Measurements from ENCODE around the gene ADGRL3.

DNA sequence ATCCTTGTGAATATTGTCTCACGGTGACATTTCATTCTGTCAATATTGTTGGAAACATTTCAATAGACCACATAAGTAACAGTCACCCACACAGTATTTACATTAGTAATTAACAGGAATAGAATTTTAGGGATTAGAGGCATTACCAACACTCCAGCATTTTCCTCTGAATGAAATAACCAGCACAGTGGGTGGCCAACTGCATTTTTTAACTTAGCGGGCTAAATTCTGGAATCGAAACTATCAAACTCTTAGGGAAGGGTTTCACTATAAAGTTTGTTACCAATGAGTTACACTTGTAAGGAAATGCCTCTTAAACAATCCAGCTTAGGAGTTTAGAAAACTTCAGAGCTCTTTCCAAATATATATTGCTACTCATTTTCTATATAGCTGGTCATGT, 403.0 kb downstream of the ADGRL3 start:
- TF ChIP-seq EP300 (IDR thresholded peaks at IDR 0.05), result no peak
- TF ChIP-seq, protein P1, sequence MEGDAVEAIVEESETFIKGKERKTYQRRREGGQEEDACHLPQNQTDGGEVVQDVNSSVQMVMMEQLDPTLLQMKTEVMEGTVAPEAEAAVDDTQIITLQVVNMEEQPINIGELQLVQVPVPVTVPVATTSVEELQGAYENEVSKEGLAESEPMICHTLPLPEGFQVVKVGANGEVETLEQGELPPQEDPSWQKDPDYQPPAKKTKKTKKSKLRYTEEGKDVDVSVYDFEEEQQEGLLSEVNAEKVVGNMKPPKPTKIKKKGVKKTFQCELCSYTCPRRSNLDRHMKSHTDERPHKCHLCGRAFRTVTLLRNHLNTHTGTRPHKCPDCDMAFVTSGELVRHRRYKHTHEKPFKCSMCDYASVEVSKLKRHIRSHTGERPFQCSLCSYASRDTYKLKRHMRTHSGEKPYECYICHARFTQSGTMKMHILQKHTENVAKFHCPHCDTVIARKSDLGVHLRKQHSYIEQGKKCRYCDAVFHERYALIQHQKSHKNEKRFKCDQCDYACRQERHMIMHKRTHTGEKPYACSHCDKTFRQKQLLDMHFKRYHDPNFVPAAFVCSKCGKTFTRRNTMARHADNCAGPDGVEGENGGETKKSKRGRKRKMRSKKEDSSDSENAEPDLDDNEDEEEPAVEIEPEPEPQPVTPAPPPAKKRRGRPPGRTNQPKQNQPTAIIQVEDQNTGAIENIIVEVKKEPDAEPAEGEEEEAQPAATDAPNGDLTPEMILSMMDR (IDR thresholded peaks at IDR 0.05), result no peak
- no peak for TF ChIP-seq POLR2A (IDR thresholded peaks at IDR 0.05)
- no peak for TF ChIP-seq POLR2AphosphoS5 (IDR thresholded peaks at IDR 0.05)
